HCT116 (cell line): Measurements from ENCODE around the gene CD247. TPM values are rescaled to one million over a fixed set of nuclear protein-coding genes. Genes with fewer than 3 reads are reported as not detected.

Experiments used
- ATAC-seq: fragments of 200-7000 bp; cut with Tn5 transposase; 2 replicates; pipeline ENCODE4 v1.9.1; 2020; ENCODE audit warnings: mild to moderate bottlenecking, moderate library complexity
- BruUV-seq: library from RNA; stranded (reverse); fragments of 400-500 nt; replicated peaks from 2 replicates; lab custom pipeline; 2021; lab: Mats Ljungman, UMichigan
- CTCF ChIA-PET: fragments of 300-600 bp; sonication (Branson Sonifier 250); formaldehyde crosslinking; loops from one replicate; lab custom pipeline; 2021; ENCODE audit warnings: antibody characterized with exemption; lab: Charles Lee
- POLR2A ChIA-PET: fragments of 300-600, 350-600 bp; sonication (Branson Sonifier 250); formaldehyde crosslinking; loops from one replicate; lab custom pipeline; 2021; ENCODE audit warnings: antibody characterized with exemption; lab: Charles Lee
- RAD21 ChIA-PET, 2 experiments: fragments of 300-600 bp; sonication (Branson Sonifier 250); formaldehyde crosslinking; loops; one replicate each; lab custom pipeline; 2023; ENCODE audit warnings: low total read pairs in 2 of 2; ENCODE audit not compliant: uncharacterized antibody in 2 of 2, unreplicated experiment in 2 of 2, low non-redundant PET in 1 of 2; lab: Charles Lee
- DNase-seq: peaks from one replicate; pipeline ENCODE4 v3.0.0-alpha.2; 2010; ENCODE audit warnings: low read depth, low spot score
- H2AFZ ChIP-seq: fragments of 200-600 bp; shearing (Covaris generic), sonication (generic); 2 replicates; pipeline ENCODE4 v1.6.1; 2017; ENCODE audit warnings: low read depth, mixed run types, mixed read lengths, antibody characterized with exemption, low read length; ENCODE audit not compliant: poor library complexity, severe bottlenecking
- H3K27ac ChIP-seq: 2 replicates; pipeline ENCODE4 v1.5.1; 2012; ENCODE audit warnings: low read depth, low read length
- H3K27me3 ChIP-seq: fragments of 200-600 bp; sonication (generic); 2 replicates; pipeline ENCODE4 v1.6.1; 2016; ENCODE audit warnings: mixed run types, low read length, mixed read lengths; ENCODE audit not compliant: insufficient read depth
- H3K36me3 ChIP-seq, 2 experiments: fragments of 200-500 bp in 1 of 2; fragments of 200-600 bp in 1 of 2; sonication (Bioruptor generic) in 1 of 2; sonication (generic) in 1 of 2; 2 replicates each; pipeline versions ENCODE4 v1.5.1 to v1.6.1; 2014 to 2016; ENCODE audit warnings: low read length in 2 of 2, inconsistent platforms in 1 of 2, mixed read lengths in 1 of 2, mixed run types in 1 of 2; ENCODE audit not compliant: insufficient read depth in 2 of 2, control insufficient read depth in 1 of 2
- H3K4me1 ChIP-seq, 2 experiments: fragments of 200-600 bp in 1 of 2; sonication (generic) in 1 of 2; 2 replicates each; pipeline versions ENCODE4 v1.5.1 to v1.6.1; 2012 to 2017; ENCODE audit warnings: low read length in 2 of 2, inconsistent platforms in 1 of 2, mild to moderate bottlenecking in 1 of 2, mixed read lengths in 1 of 2, mixed run types in 1 of 2, moderate library complexity in 1 of 2; ENCODE audit not compliant: insufficient read depth in 2 of 2, control insufficient read depth in 1 of 2
- H3K4me2 ChIP-seq: fragments of 200-600 bp; sonication (generic); 2 replicates; pipeline ENCODE4 v1.6.1; 2017; ENCODE audit warnings: mixed run types, low read length, mixed read lengths
- H3K4me3 ChIP-seq, 2 experiments: fragments of 200-600 bp in 1 of 2; sonication (generic) in 1 of 2; replicated peaks in 1 of 2; 2 replicates each; pipeline ENCODE4 v1.5.1; 2011 to 2016; ENCODE audit warnings: low read length in 2 of 2, control low read depth in 1 of 2, low read depth in 1 of 2, mild to moderate bottlenecking in 1 of 2, mixed read lengths in 1 of 2, mixed run types in 1 of 2
- H3K79me2 ChIP-seq: fragments of 200-600 bp; sonication (generic); 2 replicates; pipeline ENCODE4 v1.6.1; 2017; ENCODE audit warnings: mild to moderate bottlenecking, mixed run types, low read length, moderate library complexity, mixed read lengths; ENCODE audit not compliant: insufficient read depth
- H3K9ac ChIP-seq: fragments of 200-600 bp; sonication (generic); 2 replicates; pipeline ENCODE4 v1.6.1; 2016; ENCODE audit warnings: low read length, mixed read lengths
- H3K9me2 ChIP-seq: fragments of 200-600 bp; sonication (generic), shearing (Covaris generic); 2 replicates; pipeline ENCODE4 v1.6.1; 2017; ENCODE audit warnings: mixed run types, mild to moderate bottlenecking, moderate library complexity; ENCODE audit not compliant: insufficient read depth
- H3K9me3 ChIP-seq, 2 experiments: fragments of 200-500 bp in 1 of 2; fragments of 200-600 bp in 1 of 2; sonication (Bioruptor generic) in 1 of 2; sonication (generic) in 1 of 2; 2 replicates each; pipeline ENCODE4 v1.6.1; 2014 to 2017; ENCODE audit warnings: low read length in 2 of 2, mixed read lengths in 2 of 2, inconsistent platforms in 1 of 2, low read depth in 1 of 2, mild to moderate bottlenecking in 1 of 2, mixed run types in 1 of 2, moderate library complexity in 1 of 2; ENCODE audit not compliant: control insufficient read depth in 1 of 2, insufficient read depth in 1 of 2
- H4K20me1 ChIP-seq: fragments of 200-600 bp; sonication (generic), shearing (Covaris generic); 2 replicates; pipeline ENCODE4 v1.6.1; 2017; ENCODE audit warnings: mixed run types, mild to moderate bottlenecking, moderate library complexity; ENCODE audit not compliant: insufficient read depth
- ELF1 ChIP-seq: IDR thresholded peaks from 2 replicates; pipeline ENCODE4 v1.6.1; 2012; ENCODE audit warnings: low read depth, borderline replicate concordance
- JUND ChIP-seq: IDR thresholded peaks from 2 replicates; pipeline ENCODE4 v1.6.1; 2012
- YY1 ChIP-seq: IDR thresholded peaks from 2 replicates; pipeline ENCODE4 v1.6.1; 2011; ENCODE audit warnings: low read length, low read depth, moderate library complexity, mild to moderate bottlenecking; ENCODE audit not compliant: insufficient replicate concordance; ENCODE audit errors: extremely low read depth
- ZNF274 ChIP-seq: fragments of 200-500 bp; sonication (Bioruptor generic); IDR thresholded peaks from 2 replicates; pipeline ENCODE4 v1.6.1; 2014; ENCODE audit warnings: mild to moderate bottlenecking, low read depth, low read length, inconsistent platforms
- intact Hi-C: fragments of 100-400 bp; cut with micrococcal nuclease; formaldehyde crosslinking; loops from 2 replicates; pipeline ENCODE4 v1.10.0; 2022
- total RNA-seq: library from RNA; stranded (reverse); gene quantifications from one replicate; pipeline ENCODE4 v1.2.1, GENCODE V29; 2021; ENCODE audit not compliant: unreplicated experiment
- TF ChIP-seq, protein P1 (sequence below): IDR thresholded peaks from 2 replicates; pipeline ENCODE4 v1.6.1; 2012
- TF ChIP-seq, protein P2 (sequence below), 3 experiments: fragments of 200-600 bp in 1 of 3; sonication (generic) in 1 of 3; IDR thresholded peaks in 2 of 3; conservative IDR thresholded peaks in 1 of 3; 2 replicates each; pipeline ENCODE4 v1.5.1; 2012 to 2017; ENCODE audit warnings: low read depth in 2 of 3, low read length in 2 of 3, antibody characterized with exemption in 1 of 3, borderline replicate concordance in 1 of 3, control low read depth in 1 of 3, mild to moderate bottlenecking in 1 of 3, mixed read lengths in 1 of 3, mixed run types in 1 of 3, moderate library complexity in 1 of 3; ENCODE audit not compliant: insufficient read depth in 1 of 3
- TF ChIP-seq, protein P3 (sequence below): IDR thresholded peaks from 2 replicates; pipeline ENCODE4 v1.6.1; 2011; ENCODE audit warnings: mild to moderate bottlenecking, low read length, moderate library complexity; ENCODE audit not compliant: insufficient replicate concordance; ENCODE audit errors: extremely low read depth

Gene CD247
- total RNA-seq, 1 experiment from 2014 or later = 0.57 TPM

DNA sequence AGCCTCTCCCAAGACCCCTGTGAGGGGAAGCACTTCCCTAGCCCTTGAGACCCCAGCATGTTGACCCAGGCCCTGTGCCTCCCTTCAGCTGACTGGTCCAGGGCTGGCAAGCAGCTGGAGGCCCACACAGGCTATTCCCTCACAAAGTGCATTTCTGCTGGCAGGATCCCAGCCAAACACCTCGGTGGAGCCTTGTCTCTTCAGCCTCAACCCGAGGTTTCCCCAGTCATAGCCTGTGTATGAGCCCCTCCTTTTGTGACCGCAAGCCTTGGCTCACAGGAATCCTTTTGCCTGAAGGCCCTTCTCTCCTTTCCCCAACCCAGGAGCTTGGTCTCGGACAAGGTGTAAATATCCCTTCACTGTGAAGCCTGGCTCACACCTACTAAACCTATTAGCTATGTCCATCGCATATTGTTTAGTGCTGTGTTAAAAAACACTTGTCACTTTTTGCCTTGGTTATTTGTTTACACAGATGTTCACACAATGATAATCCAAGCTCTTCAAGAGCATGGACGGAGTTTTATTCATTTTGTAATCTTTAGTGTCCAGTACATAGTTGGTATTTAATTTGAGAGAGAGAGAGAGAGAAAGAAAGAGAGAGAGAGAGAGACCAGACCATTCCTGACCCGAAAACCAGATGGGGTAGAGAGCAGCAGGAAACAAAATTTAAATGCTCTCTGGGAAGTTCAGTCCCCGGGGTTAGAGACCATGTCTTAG, 8.5 kb upstream of the CD247 start:
- ChIA-PET CTCF (interaction anchor here (3.4 kb wide), 1 partner anchor 13 kb away, joined by 14 read pairs; no protein-coding TSS in a partner anchor), POLR2A (no interaction called here)
- no TSS peak for BruUV-seq

DNA sequence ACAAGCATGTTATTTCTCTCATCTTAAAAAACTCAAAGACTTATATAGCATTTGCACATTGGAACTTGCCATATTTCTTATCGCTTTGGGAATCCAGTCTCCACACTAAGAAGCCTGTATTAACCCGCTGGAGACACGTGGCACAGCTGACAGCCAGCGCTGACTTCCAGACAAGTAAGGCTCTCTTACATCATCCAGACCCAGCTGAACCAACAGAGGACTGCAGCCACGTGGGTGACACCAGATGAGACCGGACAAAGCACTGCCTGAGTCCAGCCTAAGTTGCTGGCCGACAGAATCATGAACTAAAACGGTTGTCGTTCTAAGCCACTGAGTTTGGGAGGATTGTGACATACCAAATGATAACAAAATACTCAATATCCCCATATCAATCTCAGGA, 6.3 kb upstream of the CD247 start:
- Histone ChIP-seq H3K4me2 (no peak overlapping the region), H2AFZ (no peak overlapping the region), H3K27ac (no peak overlapping the region), H4K20me1 (no peaks in the 10 kb centered on the region), H3K9me3 (no peaks in the 10 kb centered on the region), H3K79me2 (no peaks in the 10 kb centered on the region), H3K27me3 (no peaks in the 10 kb centered on the region), H3K4me1 (no peaks in the 10 kb centered on the region), H3K9ac (no peak overlapping the region), H3K9me2 (no peaks in the 10 kb centered on the region), H3K36me3 (no peaks in the 10 kb centered on the region), H3K4me3 (no peak overlapping the region)
- ATAC-seq = no peak
- BruUV-seq = no TSS peak
- RAD21 ChIA-PET = no interaction called here
- intact Hi-C loops = no loop called here
- no peak for DNase-seq
- POLR2A ChIA-PET = no interaction called here
- CTCF ChIA-PET = no interaction called here
- TF ChIP-seq JUND = no peak
- TF ChIP-seq, protein P1, sequence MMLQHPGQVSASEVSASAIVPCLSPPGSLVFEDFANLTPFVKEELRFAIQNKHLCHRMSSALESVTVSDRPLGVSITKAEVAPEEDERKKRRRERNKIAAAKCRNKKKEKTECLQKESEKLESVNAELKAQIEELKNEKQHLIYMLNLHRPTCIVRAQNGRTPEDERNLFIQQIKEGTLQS = no peak
- TF ChIP-seq ZNF274 = no peak
- TF ChIP-seq YY1 = no peak
- TF ChIP-seq ELF1 = no peak
- TF ChIP-seq, protein P2, sequence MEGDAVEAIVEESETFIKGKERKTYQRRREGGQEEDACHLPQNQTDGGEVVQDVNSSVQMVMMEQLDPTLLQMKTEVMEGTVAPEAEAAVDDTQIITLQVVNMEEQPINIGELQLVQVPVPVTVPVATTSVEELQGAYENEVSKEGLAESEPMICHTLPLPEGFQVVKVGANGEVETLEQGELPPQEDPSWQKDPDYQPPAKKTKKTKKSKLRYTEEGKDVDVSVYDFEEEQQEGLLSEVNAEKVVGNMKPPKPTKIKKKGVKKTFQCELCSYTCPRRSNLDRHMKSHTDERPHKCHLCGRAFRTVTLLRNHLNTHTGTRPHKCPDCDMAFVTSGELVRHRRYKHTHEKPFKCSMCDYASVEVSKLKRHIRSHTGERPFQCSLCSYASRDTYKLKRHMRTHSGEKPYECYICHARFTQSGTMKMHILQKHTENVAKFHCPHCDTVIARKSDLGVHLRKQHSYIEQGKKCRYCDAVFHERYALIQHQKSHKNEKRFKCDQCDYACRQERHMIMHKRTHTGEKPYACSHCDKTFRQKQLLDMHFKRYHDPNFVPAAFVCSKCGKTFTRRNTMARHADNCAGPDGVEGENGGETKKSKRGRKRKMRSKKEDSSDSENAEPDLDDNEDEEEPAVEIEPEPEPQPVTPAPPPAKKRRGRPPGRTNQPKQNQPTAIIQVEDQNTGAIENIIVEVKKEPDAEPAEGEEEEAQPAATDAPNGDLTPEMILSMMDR (IDR thresholded peaks at IDR 0.05 in 2 of 3, conservative IDR thresholded peaks at IDR 0.05 in 1 of 3; ENCODE audit: borderline replicate concordance in 1 of 3, insufficient read depth in 1 of 3, low read depth in 2 of 3, low read length in 2 of 3) = no peak

More for the DNA sequence above, 8.5 kb upstream of the CD247 start:
- no peaks in the 10 kb centered on the region for H3K4me1 ChIP-seq
- TF ChIP-seq ELF1 = no peak
- TF ChIP-seq, protein P3, sequence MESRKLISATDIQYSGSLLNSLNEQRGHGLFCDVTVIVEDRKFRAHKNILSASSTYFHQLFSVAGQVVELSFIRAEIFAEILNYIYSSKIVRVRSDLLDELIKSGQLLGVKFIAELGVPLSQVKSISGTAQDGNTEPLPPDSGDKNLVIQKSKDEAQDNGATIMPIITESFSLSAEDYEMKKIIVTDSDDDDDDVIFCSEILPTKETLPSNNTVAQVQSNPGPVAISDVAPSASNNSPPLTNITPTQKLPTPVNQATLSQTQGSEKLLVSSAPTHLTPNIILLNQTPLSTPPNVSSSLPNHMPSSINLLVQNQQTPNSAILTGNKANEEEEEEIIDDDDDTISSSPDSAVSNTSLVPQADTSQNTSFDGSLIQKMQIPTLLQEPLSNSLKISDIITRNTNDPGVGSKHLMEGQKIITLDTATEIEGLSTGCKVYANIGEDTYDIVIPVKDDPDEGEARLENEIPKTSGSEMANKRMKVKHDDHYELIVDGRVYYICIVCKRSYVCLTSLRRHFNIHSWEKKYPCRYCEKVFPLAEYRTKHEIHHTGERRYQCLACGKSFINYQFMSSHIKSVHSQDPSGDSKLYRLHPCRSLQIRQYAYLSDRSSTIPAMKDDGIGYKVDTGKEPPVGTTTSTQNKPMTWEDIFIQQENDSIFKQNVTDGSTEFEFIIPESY = no peak
- no peak overlapping the region for H3K27ac ChIP-seq
- no peak overlapping the region for H2AFZ ChIP-seq
- DNase-seq (no peak), ATAC-seq (no peak)
- RAD21 ChIA-PET = no interaction called here
- H3K4me2 ChIP-seq = no peak overlapping the region
- no peaks in the 10 kb centered on the region for H3K79me2 ChIP-seq
- no peaks in the 10 kb centered on the region; the same call in 1 of the 2 replicates for H3K27me3 ChIP-seq
- intact Hi-C loops = no loop called here
- H3K36me3 ChIP-seq = no peaks in the 10 kb centered on the region
- no peak overlapping the region for H3K4me3 ChIP-seq
- H3K9me2 ChIP-seq = no peaks in the 10 kb centered on the region
- H4K20me1 ChIP-seq = no peaks in the 10 kb centered on the region
- no peak overlapping the region for H3K9ac ChIP-seq
- no peaks in the 10 kb centered on the region for H3K9me3 ChIP-seq
